ENCODE results near the gene TBC1D17. TPM values are rescaled to one million over a fixed set of nuclear protein-coding genes. Genes with fewer than 3 reads are reported as not detected.

The TBC1D17 gene
- polyA plus RNA-seq, 3 donors, result 3.1 to 48.2 (median 4.5) TPM

GRCh38 chr19:49829721-49830120 lies 47.8 kb upstream of the TBC1D17 start:
- Histone ChIP-seq H3K9ac (ENCODE audit: insufficient read depth, low read length, poor library complexity, severe bottlenecking) (no peak overlapping the region), H2AFZ (ENCODE audit: insufficient read depth, low read depth, low read length, poor library complexity, severe bottlenecking) (no peak overlapping the region), H3K4me3 (replicated peaks in 1 of 3; ENCODE audit: low read depth in 2 of 3, low read length in 3 of 3) (no peak overlapping the region), H3K9me3 (replicated peaks in 1 of 2; ENCODE audit: control insufficient read depth in 1 of 2, insufficient read depth in 1 of 2, low read length in 2 of 2) (no peaks in the 10 kb centered on the region), H3K36me3 (replicated peaks in 1 of 2; ENCODE audit: control insufficient read depth in 1 of 2, insufficient read depth in 2 of 2, low read length in 2 of 2) (peaks cover 66 to 98% of the 10 kb centered on the region in 2 donors), H3K4me1 (ENCODE audit: control insufficient read depth in 1 of 2, insufficient read depth in 2 of 2, low read length in 2 of 2) (peaks cover 22 to 25% of the 10 kb centered on the region in 2 donors), H3K79me2 (ENCODE audit: insufficient read depth, low read length) (peaks cover 22% of the 10 kb centered on the region), H3K4me2 (replicated peaks; ENCODE audit: extremely low read depth, low read length, poor library complexity, severe bottlenecking) (no peak overlapping the region), H3K27ac (ENCODE audit: low read depth in 1 of 2, low read length in 2 of 2) (no peak overlapping the region), H4K20me1 (ENCODE audit: insufficient read depth, low read length) (peaks cover 78% of the 10 kb centered on the region), H3K27me3 (ENCODE audit: control insufficient read depth in 2 of 2, insufficient read depth in 2 of 2, low read length in 2 of 2) (no peaks in the 10 kb centered on the region)
- Mint-ChIP-seq H3K4me1 (peaks cover 24% of the 10 kb centered on the region), H3K36me3 (peaks cover 63 to 88% of the 10 kb centered on the region in 2 donors), H3K27me3 (ENCODE audit: low read depth in 3 of 3) (peaks cover 0 to 2% (median 0%) of the 10 kb centered on the region in 3 donors), H3K9me3 (no peaks in the 10 kb centered on the region), H3K4me3 (no peak overlapping the region), H3K27ac (no peak overlapping the region)
- intact Hi-C loops (cut with micrococcal nuclease), result no loop called here
- WGBS (ENCODE audit: insufficient coverage), result 98% methylated on average over 16 of the region's 18 CpGs
- no peak for TF ChIP-seq CTCF (IDR thresholded peaks at IDR 0.05)
- DNase-seq, result no peak

GRCh38 chr19:49830766-49831165 lies 46.7 kb upstream of the TBC1D17 start:
- Histone ChIP-seq H3K9ac (ENCODE audit: insufficient read depth, low read length, poor library complexity, severe bottlenecking) (no peak overlapping the region), H3K36me3 (replicated peaks in 1 of 2; ENCODE audit: control insufficient read depth in 1 of 2, insufficient read depth in 2 of 2, low read length in 2 of 2) (peaks cover 76 to 99% of the 10 kb centered on the region in 2 donors)
- WGBS (ENCODE audit: insufficient coverage), result 38% methylated on average over 3 of the region's 12 CpGs

More at GRCh38 chr19:49830766-49831165, 46.7 kb upstream of the TBC1D17 start:
- peak overlapping the region in 1 of 7 donors; percentile 41 for H3K27ac Mint-ChIP-seq
- H3K4me1 ChIP-seq (ENCODE audit: control insufficient read depth in 1 of 2, insufficient read depth in 2 of 2, low read length in 2 of 2), result peaks cover 22 to 25% of the 10 kb centered on the region in 2 donors
- peaks cover 13% of the 10 kb centered on the region for H3K79me2 ChIP-seq (ENCODE audit: insufficient read depth, low read length)
- H4K20me1 ChIP-seq (ENCODE audit: insufficient read depth, low read length), result peaks cover 69% of the 10 kb centered on the region
- intact Hi-C loops (cut with micrococcal nuclease), result no loop called here
- H3K27ac ChIP-seq (ENCODE audit: low read depth in 1 of 2, low read length in 2 of 2), result no peak overlapping the region
- H3K4me2 ChIP-seq (replicated peaks; ENCODE audit: extremely low read depth, low read length, poor library complexity, severe bottlenecking), result no peak overlapping the region
- H3K4me1 Mint-ChIP-seq, result peaks cover 24% of the 10 kb centered on the region
- no peaks in the 10 kb centered on the region for H3K27me3 ChIP-seq (ENCODE audit: control insufficient read depth in 2 of 2, insufficient read depth in 2 of 2, low read length in 2 of 2)
- no peak overlapping the region for H2AFZ ChIP-seq (ENCODE audit: insufficient read depth, low read depth, low read length, poor library complexity, severe bottlenecking)
- no peaks in the 10 kb centered on the region for H3K9me3 Mint-ChIP-seq
- H3K9me3 ChIP-seq (replicated peaks in 1 of 2; ENCODE audit: control insufficient read depth in 1 of 2, insufficient read depth in 1 of 2, low read length in 2 of 2), result no peaks in the 10 kb centered on the region
- no peak overlapping the region for H3K4me3 Mint-ChIP-seq
- no peak overlapping the region for H3K4me3 ChIP-seq (replicated peaks in 1 of 3; ENCODE audit: low read depth in 2 of 3, low read length in 3 of 3)
- DNase-seq, result no peak
- H3K27me3 Mint-ChIP-seq (ENCODE audit: low read depth in 3 of 3), result no peaks in the 10 kb centered on the region
- TF ChIP-seq CTCF (IDR thresholded peaks at IDR 0.05), result no peak
- peaks cover 71 to 96% of the 10 kb centered on the region in 2 donors for H3K36me3 Mint-ChIP-seq
